PC-3 (cell line): ENCODE results near the gene OPN3. TPM values are rescaled to one million over a fixed set of nuclear protein-coding genes. Genes with fewer than 3 reads are reported as not detected.

Experiments used
- ATAC-seq: fragments of 200-7000 bp; cut with Tn5 transposase; 2 replicates; pipeline ENCODE4 v1.9.1; 2020; ENCODE audit warnings: mild to moderate bottlenecking, moderate library complexity
- BruUV-seq: library from RNA; stranded (reverse); fragments of 400-500 nt; replicated peaks from 2 replicates; lab custom pipeline; 2021; lab: Mats Ljungman, UMichigan
- CTCF ChIA-PET: fragments of 300-600 bp; sonication (Branson Sonifier 250); formaldehyde crosslinking; loops from one replicate; lab custom pipeline; 2022; ENCODE audit warnings: antibody characterized with exemption; lab: Charles Lee
- POLR2A ChIA-PET: fragments of 300-600 bp; sonication (Branson Sonifier 250); formaldehyde crosslinking; loops from one replicate; lab custom pipeline; 2022; ENCODE audit warnings: antibody characterized with exemption; ENCODE audit not compliant: unreplicated experiment; lab: Charles Lee
- DNase-seq: peaks from one replicate; pipeline ENCODE4 v3.0.0-alpha.2; 2015
- H2AFZ ChIP-seq: fragments of 300-600 bp; sonication (generic); 2 replicates; pipeline ENCODE4 v1.6.0; 2016; ENCODE audit warnings: antibody characterized with exemption, low read length
- H3F3A ChIP-seq: fragments of 300-600 bp; sonication (generic); one replicate; pipeline ENCODE4 v1.6.0; 2017; ENCODE audit warnings: antibody characterized with exemption, low read length, control low read depth, mild to moderate bottlenecking; ENCODE audit not compliant: unreplicated experiment
- H3K27ac ChIP-seq: fragments of 300-600 bp; sonication (generic); 2 replicates; pipeline ENCODE4 v1.5.1; 2016; ENCODE audit warnings: mild to moderate bottlenecking, low read length
- H3K27me3 ChIP-seq: fragments of 300-600 bp; sonication (generic); 2 replicates; pipeline ENCODE4 v1.6.1; 2016; ENCODE audit warnings: low read length, mixed read lengths
- H3K36me3 ChIP-seq: fragments of 300-600 bp; sonication (generic); 2 replicates; pipeline ENCODE4 v1.6.1; 2016; ENCODE audit warnings: low read depth, mixed run types, low read length, mixed read lengths
- H3K4me1 ChIP-seq: fragments of 300-600 bp; sonication (generic); 2 replicates; pipeline ENCODE4 v1.5.1; 2016; ENCODE audit warnings: low read length; ENCODE audit not compliant: insufficient read depth
- H3K4me2 ChIP-seq: fragments of 300-600 bp; sonication (generic); 2 replicates; pipeline ENCODE4 v1.6.0; 2016; ENCODE audit warnings: low read length
- H3K4me3 ChIP-seq: fragments of 300-600 bp; sonication (generic); 2 replicates; pipeline ENCODE4 v1.5.1; 2016; ENCODE audit warnings: mild to moderate bottlenecking, low read length, mixed read lengths
- H3K79me2 ChIP-seq: fragments of 300-600 bp; sonication (generic); 2 replicates; pipeline ENCODE4 v1.6.1; 2017; ENCODE audit warnings: low read length, mixed read lengths
- H3K9ac ChIP-seq: fragments of 300-600 bp; sonication (generic); 2 replicates; pipeline ENCODE4 v1.6.0; 2016; ENCODE audit warnings: mild to moderate bottlenecking, low read length
- H3K9me2 ChIP-seq: fragments of 300-600 bp; sonication (generic); replicated peaks from 2 replicates; pipeline ENCODE4 v1.6.1; 2016; ENCODE audit warnings: mixed run types, low read length, mixed read lengths
- H3K9me3 ChIP-seq: fragments of 300-600 bp; sonication (generic); 2 replicates; pipeline ENCODE4 v1.6.1; 2016; ENCODE audit warnings: low read length, mixed read lengths
- H4K20me1 ChIP-seq: fragments of 300-600 bp; sonication (generic); 2 replicates; pipeline ENCODE4 v1.6.1; 2016; ENCODE audit warnings: low read length, mixed read lengths
- CTCF ChIP-seq: fragments of 300-600 bp; sonication (generic); conservative IDR thresholded peaks from 2 replicates; pipeline ENCODE4 v1.5.1; 2017; ENCODE audit warnings: antibody characterized with exemption, low read depth, mild to moderate bottlenecking, low read length
- EZH2 ChIP-seq: fragments of 300-600 bp; sonication (generic); IDR thresholded peaks from one replicate; pipeline ENCODE4 v1.6.1; 2017; ENCODE audit warnings: antibody characterized with exemption, mild to moderate bottlenecking, low read length; ENCODE audit not compliant: unreplicated experiment
- EZH2phosphoT487 ChIP-seq: fragments of 300-600 bp; sonication (generic); IDR thresholded peaks from 2 replicates; pipeline ENCODE4 v1.6.1; 2018; ENCODE audit warnings: mild to moderate bottlenecking, antibody characterized with exemption, low read length, borderline replicate concordance
- intact Hi-C: fragments of 100-400 bp; cut with micrococcal nuclease; formaldehyde crosslinking; loops from 2 replicates; pipeline ENCODE4 v1.9.0; 2023
- total RNA-seq: library from RNA; depleted of rRNA; stranded (reverse); fragments of >200 nt; gene quantifications from 2 replicates; pipeline ENCODE4 v1.2.3, GENCODE V29; 2014

Gene OPN3
- total RNA-seq, 1 experiment from 2014 or later: 44.8 TPM

GRCh38 chr1:241598249-241598648, 41.9 kb downstream of the OPN3 start:
- Histone ChIP-seq H3K9me3 (no peaks in the 10 kb centered on the region), H3K79me2 (no peaks in the 10 kb centered on the region), H3K4me1 (peaks cover 16% of the 10 kb centered on the region), H2AFZ (no peak overlapping the region), H3K36me3 (no peaks in the 10 kb centered on the region), H3K27ac (no peak overlapping the region), H3K4me2 (no peak overlapping the region), H3K4me3 (no peak overlapping the region), H3K9me2 (no peaks in the 10 kb centered on the region), H4K20me1 (no peaks in the 10 kb centered on the region), H3F3A (no peaks in the 10 kb centered on the region), H3K9ac (no peak overlapping the region), H3K27me3 (no peaks in the 10 kb centered on the region)
- ATAC-seq (no peak), DNase-seq (no peak)
- intact Hi-C loops: no loop called here
- ChIA-PET POLR2A (no interaction called here), CTCF (no interaction called here)
- TF ChIP-seq EZH2phosphoT487 (no peak), CTCF (no peak), EZH2 (no peak)
- no TSS peak for BruUV-seq

- DNase-seq (no peak), ATAC-seq (no peak)
- H3K9ac ChIP-seq: no peak overlapping the region
- no peak overlapping the region for H3K4me3 ChIP-seq
- no peaks in the 10 kb centered on the region for H4K20me1 ChIP-seq
- intact Hi-C loops: no loop called here
- no peaks in the 10 kb centered on the region for H3K27me3 ChIP-seq
- H3K9me2 ChIP-seq: no peaks in the 10 kb centered on the region
- BruUV-seq: no TSS peak
- H3K79me2 ChIP-seq: no peaks in the 10 kb centered on the region
- TF ChIP-seq CTCF (no peak), EZH2phosphoT487 (no peak), EZH2 (no peak)
- H3F3A ChIP-seq: peaks cover 5% of the 10 kb centered on the region
- H3K27ac ChIP-seq: no peak overlapping the region
- ChIA-PET POLR2A (interaction anchor here (0.7 kb wide), 1 partner anchor 215 kb away, joined by 9 read pairs; no protein-coding TSS in a partner anchor), CTCF (no interaction called here)
- H3K4me2 ChIP-seq: no peak overlapping the region
- no peak overlapping the region for H2AFZ ChIP-seq
- no peaks in the 10 kb centered on the region for H3K36me3 ChIP-seq
- H3K4me1 ChIP-seq: peaks cover 23% of the 10 kb centered on the region
- H3K9me3 ChIP-seq: no peaks in the 10 kb centered on the region
Observed at GRCh38 chr1:241596633-241597032, 43.5 kb downstream of the OPN3 start.

- peaks cover 43% of the 10 kb centered on the region for H3K4me1 ChIP-seq
- no peaks in the 10 kb centered on the region for H3K36me3 ChIP-seq
- H3K79me2 ChIP-seq: no peaks in the 10 kb centered on the region
- H3K9me2 ChIP-seq: no peaks in the 10 kb centered on the region
- ChIA-PET CTCF (interaction anchor here (0.6 kb wide), 1 partner anchor 19 kb away, joined by 3 read pairs; no protein-coding TSS in a partner anchor), POLR2A (no interaction called here)
- peak overlapping the region; percentile 75 for H3K4me2 ChIP-seq
- DNase-seq: peak; percentile 88
- peak overlapping the region; percentile 89 for H3K27ac ChIP-seq
- peaks cover 12% of the 10 kb centered on the region for H3F3A ChIP-seq
- no TSS peak for BruUV-seq
- ATAC-seq: peak; percentile 27
- H3K4me3 ChIP-seq: peak overlapping the region; percentile 5
- H3K9ac ChIP-seq: peak overlapping the region; percentile 80
- H4K20me1 ChIP-seq: no peaks in the 10 kb centered on the region
- H2AFZ ChIP-seq: no peak overlapping the region
- no peaks in the 10 kb centered on the region for H3K9me3 ChIP-seq
- H3K27me3 ChIP-seq: no peaks in the 10 kb centered on the region
- TF ChIP-seq EZH2phosphoT487 (no peak), CTCF (no peak), EZH2 (no peak)
- intact Hi-C loops: loop anchor here (1.0 kb wide), 1 partner anchor 13 kb away; no protein-coding TSS in a partner anchor
Observed at GRCh38 chr1:241593186-241593585, 47.0 kb downstream of the OPN3 start.
